IMR-90 (cell line): Measurements from ENCODE around the gene HEXIM1. TPM values are rescaled to one million over a fixed set of nuclear protein-coding genes. Genes with fewer than 3 reads are reported as not detected.

Experiments
- ATAC-seq: fragments of 200-7000 bp; cut with Tn5 transposase; 2 replicates; pipeline ENCODE4 v1.9.1; 2020; ENCODE audit warnings: low read depth, mild to moderate bottlenecking, moderate library complexity
- BruUV-seq: library from RNA; stranded (reverse); fragments of 400-500 nt; replicated peaks from 2 replicates; lab custom pipeline; 2021; lab: Mats Ljungman, UMichigan
- CTCF ChIA-PET: fragments of 300-600 bp; formaldehyde crosslinking; extraction: SDS; loops from one replicate; lab custom pipeline; 2021; ENCODE audit warnings: antibody characterized with exemption; lab: Yijun Ruan, JAX
- POLR2A ChIA-PET: fragments of 300-600 bp; sonication (Branson Sonifier 250); formaldehyde crosslinking; loops from one replicate; lab custom pipeline; 2022; ENCODE audit warnings: antibody characterized with exemption; ENCODE audit not compliant: unreplicated experiment; lab: Charles Lee
- DNase-seq: peaks from one replicate; pipeline ENCODE4 v3.0.0; 2013
- H2AFZ ChIP-seq: replicated peaks from 2 replicates; pipeline ENCODE3; 2013; ENCODE audit warnings: low read length, mild to moderate bottlenecking; ENCODE audit not compliant: poor library complexity
- H2AK5ac ChIP-seq: 2 replicates; pipeline ENCODE4 v1.6.1; 2013; ENCODE audit warnings: low read depth, low read length, inconsistent platforms
- H2AK9ac ChIP-seq: replicated peaks from 2 replicates; pipeline ENCODE3; 2013; ENCODE audit warnings: mild to moderate bottlenecking, low read depth, low read length, moderate library complexity; ENCODE audit not compliant: poor library complexity
- H2BK120ac ChIP-seq: 2 replicates; pipeline ENCODE4 v1.6.1; 2013; ENCODE audit warnings: low read depth, low read length, inconsistent platforms
- H2BK15ac ChIP-seq: 3 replicates; pipeline ENCODE4 v1.6.1; 2013; ENCODE audit warnings: low read depth, low read length, inconsistent platforms
- H2BK20ac ChIP-seq: 2 replicates; pipeline ENCODE4 v1.6.1; 2013; ENCODE audit warnings: low read depth, mild to moderate bottlenecking, inconsistent platforms, low read length, moderate library complexity
- H2BK5ac ChIP-seq: 2 replicates; pipeline ENCODE4 v1.6.1; 2013; ENCODE audit warnings: mild to moderate bottlenecking, low read depth, low read length, inconsistent platforms; ENCODE audit not compliant: poor library complexity, severe bottlenecking
- H3K14ac ChIP-seq: replicated peaks from 2 replicates; pipeline ENCODE4 v1.6.1; 2013; ENCODE audit warnings: low read depth, low read length, inconsistent platforms
- H3K18ac ChIP-seq: 2 replicates; pipeline ENCODE4 v1.6.1; 2013; ENCODE audit warnings: low read depth, low read length, control low read depth
- H3K23ac ChIP-seq: 2 replicates; pipeline ENCODE4 v1.6.1; 2013; ENCODE audit warnings: low read depth, low read length, inconsistent platforms
- H3K27ac ChIP-seq: 2 replicates; pipeline ENCODE4 v1.5.1; 2013; ENCODE audit warnings: mild to moderate bottlenecking, control low read depth, low read length; ENCODE audit not compliant: insufficient read depth
- H3K27me3 ChIP-seq: 2 replicates; pipeline ENCODE4 v1.6.1; 2013; ENCODE audit warnings: low read length; ENCODE audit not compliant: control insufficient read depth, insufficient read depth
- H3K36me3 ChIP-seq: 2 replicates; pipeline ENCODE4 v1.6.1; 2013; ENCODE audit warnings: low read length, mixed read lengths; ENCODE audit not compliant: control insufficient read depth, insufficient read depth
- H3K4ac ChIP-seq: 2 replicates; pipeline ENCODE4 v1.6.1; 2013; ENCODE audit warnings: low read depth, low read length, inconsistent platforms
- H3K4me1 ChIP-seq: 2 replicates; pipeline ENCODE4 v1.6.1; 2013; ENCODE audit warnings: low read length, mixed read lengths; ENCODE audit not compliant: control insufficient read depth, insufficient read depth
- H3K4me2 ChIP-seq: 2 replicates; pipeline ENCODE4 v1.6.1; 2013; ENCODE audit warnings: low read depth, mild to moderate bottlenecking, control low read depth, low read length, moderate library complexity
- H3K4me3 ChIP-seq: 2 replicates; pipeline ENCODE4 v1.5.1; 2013; ENCODE audit warnings: low read depth, mild to moderate bottlenecking, control low read depth, low read length, moderate library complexity; ENCODE audit not compliant: insufficient read depth
- H3K56ac ChIP-seq: 2 replicates; pipeline ENCODE4 v1.6.1; 2013; ENCODE audit warnings: low read length, inconsistent platforms; ENCODE audit not compliant: insufficient read depth; ENCODE audit errors: extremely low read depth
- H3K79me1 ChIP-seq, 2 experiments: 2 replicates each; pipeline ENCODE4 v1.6.1; 2013; ENCODE audit warnings: low read length in 2 of 2, inconsistent platforms in 1 of 2, low read depth in 1 of 2
- H3K9ac ChIP-seq: 2 replicates; pipeline ENCODE4 v1.6.1; 2013; ENCODE audit warnings: low read depth, low read length, control low read depth
- H3K9me1 ChIP-seq: 2 replicates; pipeline ENCODE4 v1.6.1; 2013; ENCODE audit warnings: low read length, inconsistent platforms; ENCODE audit not compliant: insufficient read depth
- H3K9me3 ChIP-seq: 2 replicates; pipeline ENCODE4 v1.6.1; 2013; ENCODE audit warnings: low read length; ENCODE audit not compliant: control insufficient read depth, insufficient read depth
- H4K20me1 ChIP-seq: 2 replicates; pipeline ENCODE4 v1.6.1; 2013; ENCODE audit warnings: low read length, inconsistent platforms; ENCODE audit not compliant: insufficient read depth
- H4K5ac ChIP-seq: 2 replicates; pipeline ENCODE4 v1.6.1; 2013; ENCODE audit warnings: mild to moderate bottlenecking, low read depth, low read length, control low read depth
- H4K8ac ChIP-seq, 2 experiments: 2 replicates each; pipeline ENCODE4 v1.6.1; 2013; ENCODE audit warnings: low read depth in 2 of 2, low read length in 2 of 2, control low read depth in 1 of 2, inconsistent platforms in 1 of 2
- H4K91ac ChIP-seq: 2 replicates; pipeline ENCODE4 v1.6.1; 2013; ENCODE audit warnings: low read depth, low read length, inconsistent platforms; ENCODE audit not compliant: insufficient read depth
- MAFK ChIP-seq: IDR thresholded peaks from 2 replicates; pipeline ENCODE4 v1.6.1; 2012; ENCODE audit warnings: low read depth, low read length, improper control_type of control experiment
- MAZ ChIP-seq: IDR thresholded peaks from 2 replicates; pipeline ENCODE4 v1.6.1; 2012; ENCODE audit warnings: low read depth, mild to moderate bottlenecking, low read length, improper control_type of control experiment, moderate library complexity, borderline replicate concordance
- MXI1 ChIP-seq: IDR thresholded peaks from 2 replicates; pipeline ENCODE4 v1.6.1; 2012; ENCODE audit warnings: low read depth, mild to moderate bottlenecking, low read length, moderate library complexity, borderline replicate concordance
- NFE2L2 ChIP-seq: fragments of 150-350 bp; IDR thresholded peaks from 2 replicates; pipeline ENCODE4 v1.6.1; 2016; ENCODE audit warnings: low read depth, mild to moderate bottlenecking, low read length
- POLR2A ChIP-seq: IDR thresholded peaks from 2 replicates; pipeline ENCODE4 v1.6.1; 2012; ENCODE audit warnings: mild to moderate bottlenecking, low read depth, low read length
- RAD21 ChIP-seq: IDR thresholded peaks from 2 replicates; pipeline ENCODE4 v1.6.1; 2012; ENCODE audit warnings: low read length, improper control_type of control experiment
- SMC3 ChIP-seq: fragments of 150-350 bp; IDR thresholded peaks from 2 replicates; pipeline ENCODE4 v1.6.1; 2016; ENCODE audit warnings: low read depth, mild to moderate bottlenecking, antibody characterized with exemption, low read length, moderate library complexity
- WGBS, 2 experiments: methylation state at CpG; one replicate each; pipeline versions ENCODE4 v1.1.5 to v1.1.7; 2013; ENCODE audit warnings: missing lambda C conversion rate in 2 of 2; ENCODE audit not compliant: insufficient read length in 1 of 2; ENCODE audit errors: extremely low coverage in 2 of 2; 5-methylcytosine and 5-hydroxymethylcytosine counted together
- dilution Hi-C: fragments of 300-500 bp; cut with HindIII; formaldehyde crosslinking; loops from one replicate; pipeline ENCODE4 v1.14.3; 2018; ENCODE audit warnings: low sequenced_read_pairs; ENCODE audit not compliant: unreplicated experiment
- in situ Hi-C: fragments of 300-500 bp; cut with MboI; formaldehyde crosslinking; loops from 3 replicates; pipeline ENCODE4 v1.14.3; 2019; ENCODE audit warnings: low sequenced_read_pairs, inconsistent platforms, mixed read lengths
- intact Hi-C: fragments of 100-400 bp; cut with micrococcal nuclease; formaldehyde crosslinking; loops from 2 replicates; pipeline ENCODE4 v1.10.0; 2022
- polyA plus RNA-seq, 3 experiments: library from polyadenylated mRNA; depleted of rRNA; stranded (reverse); fragments of >200 nt; gene quantifications; 2 replicates each; pipeline ENCODE4 v1.2.3, GENCODE V29; 2012; ENCODE audit warnings: low replicate concordance in 1 of 3
- total RNA-seq: library from RNA; depleted of rRNA; stranded (reverse); fragments of >200 nt; gene quantifications from 2 replicates; pipeline ENCODE4 v1.2.3, GENCODE V29; 2012
- TF ChIP-seq, protein P1 (sequence below): fragments of 150-350 bp; IDR thresholded peaks from 2 replicates; pipeline ENCODE4 v1.6.1; 2016; ENCODE audit warnings: low read depth, mild to moderate bottlenecking, low read length, moderate library complexity, borderline replicate concordance
- TF ChIP-seq, protein P2 (sequence below): fragments of 150-350 bp; IDR thresholded peaks from 2 replicates; pipeline ENCODE4 v1.6.1; 2017; ENCODE audit warnings: mild to moderate bottlenecking, antibody characterized with exemption, low read length, low read depth

HEXIM1 gene
- total and polyA plus RNA-seq, 2 of the 4 experiments (the other 2 are of a cell fraction), result 5.9 to 14.5 TPM

DNA sequence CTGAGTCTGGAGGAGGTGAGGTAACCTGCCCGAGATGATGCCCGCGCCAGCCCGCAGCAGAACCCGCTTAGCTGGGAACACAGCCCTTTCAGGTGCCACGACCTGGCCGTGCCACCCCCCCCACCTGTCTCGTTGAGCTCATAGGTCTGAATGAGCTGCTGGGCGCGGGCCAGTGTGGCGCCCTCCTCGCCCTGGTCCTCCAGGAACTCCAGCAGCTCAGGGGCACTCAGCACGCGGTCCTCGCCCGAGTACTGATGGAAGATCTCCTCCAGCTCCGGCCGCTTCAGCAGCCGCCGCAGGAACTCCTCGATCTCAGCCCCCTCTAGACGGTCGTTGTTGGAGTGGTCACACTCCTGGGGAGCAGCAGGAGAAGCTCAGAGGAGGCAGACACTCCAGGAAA lies 29.6 kb upstream of the HEXIM1 start:
- intact Hi-C loops, result no loop called here
- dilution Hi-C loops, result no loop called here

More for the DNA sequence above, 29.6 kb upstream of the HEXIM1 start:
- 99% methylated on average over 8 of the region's 23 CpGs; no CpG with 5 or more reads in 1 of the 2 experiments for WGBS, 2 experiments
- Histone ChIP-seq H4K20me1 (no peaks in the 10 kb centered on the region), H3K14ac (no peak overlapping the region), H3K4me1 (peaks cover 13% of the 10 kb centered on the region), H2AK5ac (no peak overlapping the region), H4K5ac (no peak overlapping the region), H3K4ac (no peak overlapping the region), H2BK15ac (no peak overlapping the region), H3K56ac (no peak overlapping the region), H3K23ac (no peak overlapping the region), H3K9me3 (no peaks in the 10 kb centered on the region), H2BK120ac (no peak overlapping the region), H3K4me2 (no peak overlapping the region), H3K18ac (no peak overlapping the region), H2AK9ac (no peak overlapping the region), H3K4me3 (no peak overlapping the region), H2AFZ (no peak overlapping the region), H3K27me3 (no peaks in the 10 kb centered on the region), H2BK20ac (no peak overlapping the region), H3K36me3 (peaks cover 28% of the 10 kb centered on the region; the same call in 1 of the 2 replicates), H4K8ac (no peak overlapping the region), H2BK5ac (no peak overlapping the region), H3K9me1 (peaks cover 10% of the 10 kb centered on the region; the same call in 1 of the 2 replicates), H3K9ac (no peak overlapping the region), H3K79me1 (peaks cover 17 to 25% of the 10 kb centered on the region in 2 experiments), H4K91ac (no peak overlapping the region), H3K27ac (no peak overlapping the region)
- CTCF ChIA-PET, result interaction anchor here (1.2 kb wide), 1 partner anchor 79 kb away, joined by 3 read pairs; no protein-coding TSS in a partner anchor
- ATAC-seq (no peak), DNase-seq (no peak)
- BruUV-seq, result no TSS peak
- POLR2A ChIA-PET, result no interaction called here
- TF ChIP-seq RAD21 (no peak), POLR2A (no peak), MAZ (no peak), MAFK (no peak), SMC3 (no peak), NFE2L2 (no peak), MXI1 (no peak)
- TF ChIP-seq, protein P1, sequence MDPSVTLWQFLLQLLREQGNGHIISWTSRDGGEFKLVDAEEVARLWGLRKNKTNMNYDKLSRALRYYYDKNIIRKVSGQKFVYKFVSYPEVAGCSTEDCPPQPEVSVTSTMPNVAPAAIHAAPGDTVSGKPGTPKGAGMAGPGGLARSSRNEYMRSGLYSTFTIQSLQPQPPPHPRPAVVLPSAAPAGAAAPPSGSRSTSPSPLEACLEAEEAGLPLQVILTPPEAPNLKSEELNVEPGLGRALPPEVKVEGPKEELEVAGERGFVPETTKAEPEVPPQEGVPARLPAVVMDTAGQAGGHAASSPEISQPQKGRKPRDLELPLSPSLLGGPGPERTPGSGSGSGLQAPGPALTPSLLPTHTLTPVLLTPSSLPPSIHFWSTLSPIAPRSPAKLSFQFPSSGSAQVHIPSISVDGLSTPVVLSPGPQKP, result no peak
- TF ChIP-seq, protein P2, sequence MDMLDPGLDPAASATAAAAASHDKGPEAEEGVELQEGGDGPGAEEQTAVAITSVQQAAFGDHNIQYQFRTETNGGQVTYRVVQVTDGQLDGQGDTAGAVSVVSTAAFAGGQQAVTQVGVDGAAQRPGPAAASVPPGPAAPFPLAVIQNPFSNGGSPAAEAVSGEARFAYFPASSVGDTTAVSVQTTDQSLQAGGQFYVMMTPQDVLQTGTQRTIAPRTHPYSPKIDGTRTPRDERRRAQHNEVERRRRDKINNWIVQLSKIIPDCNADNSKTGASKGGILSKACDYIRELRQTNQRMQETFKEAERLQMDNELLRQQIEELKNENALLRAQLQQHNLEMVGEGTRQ, result no peak
- in situ Hi-C loops, result no loop called here
